Vagina (tissue), 2 donors: ENCODE data around the gene OXSR1.

Source experiments
- CTCF ChIP-seq, 3 experiments: fragments of 450-650 bp in 2 of 3; fragments of 200-600 bp in 1 of 3; sonication (generic) in 1 of 3; IDR thresholded peaks; one replicate each; pipeline ENCODE4 v1.5.1; 2017 to 2019; ENCODE audit warnings: antibody characterized with exemption in 3 of 3, mild to moderate bottlenecking in 2 of 3, moderate library complexity in 2 of 3
- POLR2AphosphoS5 ChIP-seq, 2 donors: sonication (generic); formaldehyde crosslinking; IDR thresholded peaks; one replicate each; pipeline ENCODE4 v1.9.0; 2017; ENCODE audit warnings: antibody characterized with exemption in 2 of 2, mild to moderate bottlenecking in 2 of 2, low read depth in 1 of 2; ENCODE audit not compliant: insufficient read depth in 1 of 2

DNA sequence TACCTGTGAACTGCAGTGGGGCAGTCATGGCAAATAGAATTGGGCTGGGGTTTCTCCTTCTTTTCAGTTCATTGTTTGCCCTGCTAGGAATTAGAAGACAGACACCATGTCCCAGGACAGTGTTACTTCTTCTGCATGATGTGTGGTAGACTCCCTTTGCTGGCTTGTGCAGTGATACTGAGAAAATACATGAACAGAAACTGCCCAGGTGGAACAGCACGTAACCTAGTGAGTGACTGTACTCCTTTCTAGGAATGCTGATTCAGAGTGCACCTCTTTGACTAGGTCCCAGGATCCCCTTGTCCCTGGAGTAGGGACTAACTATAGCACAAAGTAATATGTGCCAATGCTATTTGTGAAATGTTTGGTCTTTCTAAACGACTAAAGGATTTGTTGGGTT is 89.5 kb downstream of the OXSR1 start:
- TF ChIP-seq POLR2AphosphoS5 (IDR thresholded peaks at IDR 0.05; ENCODE audit: insufficient read depth in 1 of 2, low read depth in 1 of 2) (no peak), CTCF (IDR thresholded peaks at IDR 0.05) (no peak)
